GM18505 (cell line): ENCODE data around the gene TRAF3IP1.
"Not testable (repeated sequence)": the region's sequence is repeated elsewhere in the genome, so short reads cannot be mapped to it uniquely, and the experiment has no call there.

ENCODE experiments used
- ATAC-seq: cut with Tn5 transposase; IDR thresholded peaks from one replicate; pipeline ENCODE4 v1.9.1; 2021; ENCODE audit not compliant: unreplicated experiment
- POLR2A ChIP-seq: IDR thresholded peaks from 4 replicates; pipeline ENCODE4 v1.6.1; 2011; ENCODE audit warnings: borderline replicate concordance; ENCODE audit not compliant: insufficient read depth, insufficient read length; ENCODE audit errors: extremely low read depth

The TRAF3IP1 gene

GRCh38 chr2:238352361-238352760, 32.0 kb downstream of the TRAF3IP1 start:
- TF ChIP-seq POLR2A = no peak
- ATAC-seq = no peak

GRCh38 chr2:238358769-238359168, 38.5 kb downstream of the TRAF3IP1 start:
- no peak for TF ChIP-seq POLR2A
- no peak for ATAC-seq

DNA sequence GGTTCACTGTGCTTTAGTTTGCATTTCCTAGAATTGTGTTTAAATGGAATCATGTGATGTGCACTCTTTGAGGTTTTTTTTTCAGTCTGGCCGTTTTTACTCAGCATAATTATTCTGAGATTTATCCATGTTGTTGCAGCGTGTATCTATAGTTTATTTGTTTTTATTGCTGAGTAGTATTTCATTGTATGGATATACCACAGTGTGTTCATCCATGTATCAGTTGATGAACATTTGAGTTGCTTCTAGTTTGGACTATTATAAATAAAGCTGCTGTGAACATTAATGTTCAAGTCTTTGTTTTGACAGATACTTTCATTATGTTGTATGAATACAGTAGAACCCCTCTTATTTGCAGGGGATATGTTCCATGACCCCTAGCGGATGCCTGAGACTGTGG, 39.1 kb downstream of the TRAF3IP1 start:
- no peak for ATAC-seq
- no peak for TF ChIP-seq POLR2A

- no peak for ATAC-seq
- no peak for TF ChIP-seq POLR2A
Measured at GRCh38 chr2:238361877-238362276, 41.6 kb downstream of the TRAF3IP1 start.

DNA sequence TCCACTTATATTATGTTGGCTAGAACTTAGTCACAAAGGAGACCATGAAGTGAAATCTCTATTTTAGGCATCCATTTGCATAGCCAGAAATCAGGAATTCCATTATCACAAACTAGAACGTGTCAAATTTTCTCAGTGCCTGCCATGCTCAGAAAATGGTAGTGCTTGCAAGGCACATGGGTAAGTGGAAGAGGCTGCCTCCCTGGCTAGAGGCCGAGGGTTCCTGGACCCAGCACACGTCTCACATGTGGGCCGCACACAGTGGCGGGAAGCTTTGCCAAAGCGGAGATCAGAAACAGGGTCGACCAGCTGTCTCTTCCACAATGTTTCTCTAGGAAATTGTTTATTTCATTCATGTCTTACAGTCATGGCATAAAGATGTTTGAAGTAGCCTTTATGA, 42.3 kb downstream of the TRAF3IP1 start:
- TF ChIP-seq POLR2A = no peak
- ATAC-seq = no peak

GRCh38 chr2:238369591-238370040, 49.3 kb downstream of the TRAF3IP1 start:
- ATAC-seq = no peak
- TF ChIP-seq POLR2A = no peak

DNA sequence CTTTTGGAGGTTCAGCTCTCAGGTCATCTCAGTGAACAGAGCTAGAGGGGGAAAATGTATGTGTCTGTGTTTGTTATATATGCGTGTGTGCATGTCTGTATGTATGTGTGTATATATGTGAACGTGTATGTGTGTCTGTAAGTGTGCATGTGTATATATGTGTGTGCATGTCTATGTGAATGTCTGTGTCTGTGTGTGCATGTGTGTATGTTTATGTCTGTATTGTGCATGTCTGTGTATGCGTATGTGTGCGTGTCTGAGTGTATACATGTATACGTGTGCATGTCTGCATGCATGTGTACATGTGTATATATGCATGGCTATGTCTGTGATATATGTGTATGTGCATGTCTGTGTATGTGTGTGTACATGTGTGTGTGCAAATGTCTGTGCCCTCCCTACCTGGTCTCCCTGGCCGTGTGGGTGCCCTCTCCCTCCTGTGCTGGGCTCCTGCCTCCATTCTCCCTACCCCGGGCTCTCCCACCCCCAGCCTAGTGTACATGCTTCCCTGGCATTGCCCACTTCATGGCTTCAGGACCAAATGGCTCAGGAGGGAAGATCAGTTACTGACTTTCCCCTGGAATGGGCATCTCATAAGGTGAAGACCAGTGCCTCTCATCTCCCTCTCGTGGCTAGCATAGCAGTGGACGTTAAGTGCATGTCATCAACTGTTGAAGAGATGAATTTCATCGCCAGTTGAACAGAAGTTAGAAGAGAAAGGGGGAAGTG, 49.9 kb downstream of the TRAF3IP1 start:
- ATAC-seq = no peak
- no peak for TF ChIP-seq POLR2A

DNA sequence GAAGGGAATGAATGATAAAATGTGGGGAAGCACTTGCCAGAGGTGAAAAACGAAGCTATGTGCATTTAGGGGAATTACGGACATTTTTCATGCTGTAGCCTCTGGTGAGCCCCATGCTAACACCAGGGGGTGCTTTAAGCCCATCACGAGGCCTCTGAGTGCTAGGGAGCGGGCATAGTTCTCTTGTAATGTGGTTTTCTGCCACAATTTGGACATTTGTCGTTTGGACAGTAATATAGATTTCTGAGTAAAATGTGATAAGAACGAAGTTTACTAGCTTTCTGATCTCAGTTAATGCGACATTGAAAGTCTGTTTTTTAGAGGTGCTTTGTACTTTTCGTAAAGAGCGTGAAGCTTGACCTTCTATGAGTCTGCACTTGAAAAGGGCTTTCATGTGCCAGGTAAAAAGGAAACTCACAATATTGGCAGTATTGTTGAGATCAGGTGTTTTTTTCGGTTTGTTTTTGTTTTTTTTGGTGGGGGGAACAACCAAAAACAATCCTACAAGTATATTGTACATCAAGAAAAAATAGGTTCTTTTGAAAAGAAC, 50.6 kb downstream of the TRAF3IP1 start:
- ATAC-seq = no peak

GRCh38 chr2:238372277-238372676, 52.0 kb downstream of the TRAF3IP1 start:
- ATAC-seq = not testable (repeated sequence)

More for the DNA sequence above, 50.6 kb downstream of the TRAF3IP1 start:
- TF ChIP-seq POLR2A = no peak

DNA sequence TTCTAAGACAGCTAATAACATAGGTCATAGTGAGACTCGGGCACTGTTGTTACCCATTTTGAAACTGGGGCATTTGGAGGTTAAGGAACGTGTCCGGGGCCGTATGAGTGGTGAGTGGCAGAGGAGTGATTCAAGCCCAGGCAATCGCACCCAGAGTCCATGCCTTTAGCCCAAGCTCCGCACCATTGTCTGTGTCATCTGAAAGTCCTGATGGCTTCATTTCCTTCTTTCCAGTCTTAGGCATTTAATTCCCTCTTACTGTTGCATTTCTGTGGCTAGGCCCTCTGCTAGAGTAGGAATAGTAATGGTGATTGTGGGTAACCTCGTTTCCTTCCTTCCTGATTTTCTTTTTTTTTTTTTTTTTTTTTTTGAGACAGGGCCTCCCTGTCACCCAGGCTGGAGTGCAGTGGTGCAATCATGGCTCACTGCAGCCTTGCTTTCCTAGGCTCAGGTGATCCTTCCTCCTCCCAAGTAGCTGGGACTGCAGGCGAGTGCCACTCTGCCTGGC, 56.6 kb downstream of the TRAF3IP1 start:
- no peak for ATAC-seq
- TF ChIP-seq POLR2A = no peak

GRCh38 chr2:238378230-238379095, 58.1 kb downstream of the TRAF3IP1 start:
- no peak for ATAC-seq
- TF ChIP-seq POLR2A = no peak

DNA sequence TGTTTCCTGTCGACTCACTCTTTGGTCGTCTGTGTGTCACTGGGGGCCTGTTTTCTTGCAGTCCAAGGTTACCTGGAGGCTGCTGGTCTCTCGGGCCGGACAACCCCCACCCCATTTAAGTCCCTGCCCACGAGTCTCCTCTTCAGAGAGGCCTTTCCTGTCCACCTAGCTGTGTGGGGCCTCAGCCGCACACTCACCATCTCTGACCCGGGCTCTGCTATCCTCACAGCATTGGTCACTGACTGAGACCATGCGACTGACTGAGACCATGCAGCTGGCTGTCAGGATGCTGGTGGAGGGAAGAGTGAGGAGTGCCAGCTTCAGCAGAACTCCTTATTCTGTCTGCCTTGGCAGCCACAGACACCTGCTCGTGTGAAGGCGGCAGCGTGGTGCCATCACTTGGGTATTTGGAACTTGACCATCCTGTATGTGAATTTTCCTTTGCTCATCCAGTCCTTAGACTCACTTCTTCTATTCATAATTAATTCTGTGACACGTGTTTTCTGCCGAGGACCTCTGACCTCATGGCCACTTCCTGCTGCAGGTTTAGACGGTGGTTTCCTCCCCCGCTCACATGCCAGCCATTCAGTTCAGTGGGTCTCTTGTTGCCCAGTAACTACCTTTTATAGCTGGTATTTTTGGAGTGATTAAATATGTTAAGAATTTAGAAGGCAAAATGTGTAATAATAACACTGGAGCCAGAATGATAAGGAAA, 58.9 kb downstream of the TRAF3IP1 start:
- ATAC-seq = no peak
- TF ChIP-seq POLR2A = no peak

DNA sequence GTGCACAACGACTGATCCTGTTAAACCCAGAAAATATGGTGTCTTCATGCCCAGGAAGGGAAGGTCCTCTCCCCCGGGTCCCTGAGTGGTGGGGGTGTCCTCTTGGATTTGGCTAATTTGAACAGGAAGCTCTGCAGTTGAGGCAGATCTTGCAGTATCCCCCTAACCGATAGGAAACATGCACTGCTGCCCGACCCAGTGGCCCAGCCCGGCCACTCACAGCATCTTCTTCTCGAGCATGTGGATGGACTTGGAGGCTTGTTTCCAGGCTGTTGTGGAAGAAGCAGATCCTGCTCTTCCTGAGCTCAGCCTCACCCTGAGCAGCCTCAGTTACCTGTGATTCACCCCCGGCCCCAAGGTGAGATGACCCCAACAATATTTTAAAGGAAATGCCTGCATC, 60.0 kb downstream of the TRAF3IP1 start:
- ATAC-seq = no peak
- TF ChIP-seq POLR2A = no peak
